Immature natural killer cell (primary cell): ENCODE measurements around the gene PSORS1C2. TPM values are rescaled to one million over a fixed set of nuclear protein-coding genes. Genes with fewer than 3 reads are reported as not detected.

Experiments
- polyA plus RNA-seq, 3 donors: library from polyadenylated mRNA; unstranded; fragments of 300-500 nt; fragmentation: Illumina TruSeq; gene quantifications; one replicate each; pipeline ENCODE4 v1.2.3, GENCODE V29; 2021

PSORS1C2 gene
- polyA plus RNA-seq, 3 donors from 2014 or later, result not detected

Other genes with a start within 250 kb of the PSORS1C2 start
- 10 to 100 TPM in 1 of 3 donors, 1 to 10 TPM in 1, not detected in 1; 6.3 to 10.2 TPM for gene GTF2H4, start 230.9 kb downstream of the PSORS1C2 start, polyA plus RNA-seq
- gene VARS2, start 224.8 kb downstream of the PSORS1C2 start, polyA plus RNA-seq, result 10 to 100 TPM; 12.0 to 17.5 (median 12.6) TPM
- gene SFTA2, start 206.9 kb downstream of the PSORS1C2 start, polyA plus RNA-seq, result not detected
- not detected for gene MUCL3, start 198.1 kb downstream of the PSORS1C2 start, polyA plus RNA-seq
- gene MUC21, start 155.3 kb downstream of the PSORS1C2 start, polyA plus RNA-seq, result not detected
- not detected for gene MUC22, start 128.6 kb downstream of the PSORS1C2 start, polyA plus RNA-seq
- not detected for gene C6orf15, start 26.5 kb downstream of the PSORS1C2 start, polyA plus RNA-seq
- gene PSORS1C1, start 24.3 kb downstream of the PSORS1C2 start, polyA plus RNA-seq, result not detected
- gene CDSN, start 18.6 kb downstream of the PSORS1C2 start, polyA plus RNA-seq, result not detected
- 1 to 10 TPM in 2 of 3 donors, under 1 TPM in 1; 0.42 to 6.1 (median 4.8) TPM for gene CCHCR1, start 18.7 kb upstream of the PSORS1C2 start, polyA plus RNA-seq
- 10 to 100 TPM in 2 of 3 donors, 1 to 10 TPM in 1; 9.4 to 13.7 (median 12.7) TPM for gene TCF19, start 19.5 kb upstream of the PSORS1C2 start, polyA plus RNA-seq
- gene POU5F1, start 31.6 kb upstream of the PSORS1C2 start, polyA plus RNA-seq, result under 1 TPM in 1 of 3 donors, not detected in 2; 0.15 TPM
- gene HLA-C, start 133.0 kb upstream of the PSORS1C2 start, polyA plus RNA-seq, result 1,000 to 10,000 TPM; 2,339 to 4,766 (median 4,197) TPM
- over 10,000 TPM in 2 of 3 donors, 1,000 to 10,000 TPM in 1; 9,643 to 11,927 (median 10,594) TPM for gene HLA-B, start 218.1 kb upstream of the PSORS1C2 start, polyA plus RNA-seq